BJ (cell line): ENCODE measurements around the gene MIER2. TPM values are rescaled to one million over a fixed set of nuclear protein-coding genes. Genes with fewer than 3 reads are reported as not detected.

Source experiments
- CTCF ChIA-PET: fragments of 350-600 bp; formaldehyde crosslinking; extraction: SDS; loops from one replicate; lab custom pipeline; 2021; ENCODE audit warnings: antibody characterized with exemption, inconsistent platforms; lab: Yijun Ruan, JAX
- POLR2A ChIA-PET: fragments of 300-600 bp; sonication (Branson Sonifier 250); formaldehyde crosslinking; extraction: SDS; loops from one replicate; lab custom pipeline; 2021; ENCODE audit warnings: antibody characterized with exemption; lab: Charles Lee
- DNase-seq: peaks from one replicate; pipeline ENCODE4 v3.0.0-alpha.2; 2011; ENCODE audit warnings: low read depth
- H3K27me3 ChIP-seq: 2 replicates; pipeline ENCODE4 v1.6.0; 2011; ENCODE audit warnings: low read length; ENCODE audit not compliant: control insufficient read depth, insufficient read depth
- H3K36me3 ChIP-seq: 2 replicates; pipeline ENCODE4 v1.5.1; 2011; ENCODE audit warnings: low read length; ENCODE audit not compliant: control insufficient read depth, insufficient read depth
- H3K4me3 ChIP-seq: 2 replicates; pipeline ENCODE4 v1.5.1; 2011; ENCODE audit warnings: low read depth, mild to moderate bottlenecking, control low read depth, low read length
- polyA plus RNA-seq: library from polyadenylated mRNA; depleted of rRNA; stranded (reverse); fragments of >200 nt; gene quantifications from 2 replicates; pipeline ENCODE4 v1.2.3, GENCODE V29; 2011
- TF ChIP-seq, protein P1 (sequence below): IDR thresholded peaks from 2 replicates; pipeline ENCODE4 v1.5.1; 2011; ENCODE audit warnings: low read depth, mild to moderate bottlenecking, control low read depth, inconsistent platforms, low read length, moderate library complexity; ENCODE audit not compliant: insufficient read depth

MIER2 gene
- polyA plus RNA-seq, 1 experiment, result 14.8 TPM

DNA sequence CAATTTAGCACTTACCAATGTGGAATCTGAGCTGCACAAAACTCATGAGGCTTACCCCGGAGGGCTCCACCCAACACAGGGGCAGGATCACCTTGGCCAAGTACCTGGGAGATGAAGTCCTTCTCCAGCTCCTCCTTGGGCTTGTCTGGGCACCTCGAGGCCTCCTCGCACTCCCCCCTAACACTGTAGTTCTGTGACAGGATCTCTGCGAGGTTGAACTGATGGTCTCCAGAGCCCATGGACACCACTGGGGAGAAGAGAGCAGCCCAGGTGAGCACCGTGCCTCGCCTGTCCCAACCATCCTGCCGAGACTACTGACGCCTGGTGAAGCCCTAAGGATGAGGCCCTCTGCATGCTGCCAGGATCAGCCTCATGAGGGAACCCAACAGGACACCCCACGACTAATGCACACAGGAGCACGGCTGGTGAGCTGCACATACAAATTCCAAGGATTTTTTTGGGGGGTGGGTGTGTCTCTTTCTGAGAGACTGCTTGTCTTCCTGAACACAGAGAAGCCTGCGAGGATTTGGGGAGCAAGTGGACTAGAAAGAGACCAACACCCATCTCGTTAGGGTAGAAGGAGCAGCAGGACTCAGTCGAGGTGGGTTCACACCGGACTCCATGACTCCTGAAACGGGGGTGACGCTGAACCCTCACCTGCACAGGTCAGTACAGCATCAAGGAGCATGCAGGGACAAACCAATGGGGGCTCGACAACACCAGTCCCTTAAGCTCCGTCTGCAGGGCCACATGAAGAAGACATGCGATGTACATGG lies 10.1 kb downstream of the MIER2 start:
- ChIA-PET POLR2A (no interaction called here), CTCF (no interaction called here)
- peaks cover 18% of the 10 kb centered on the region for H3K36me3 ChIP-seq

DNA sequence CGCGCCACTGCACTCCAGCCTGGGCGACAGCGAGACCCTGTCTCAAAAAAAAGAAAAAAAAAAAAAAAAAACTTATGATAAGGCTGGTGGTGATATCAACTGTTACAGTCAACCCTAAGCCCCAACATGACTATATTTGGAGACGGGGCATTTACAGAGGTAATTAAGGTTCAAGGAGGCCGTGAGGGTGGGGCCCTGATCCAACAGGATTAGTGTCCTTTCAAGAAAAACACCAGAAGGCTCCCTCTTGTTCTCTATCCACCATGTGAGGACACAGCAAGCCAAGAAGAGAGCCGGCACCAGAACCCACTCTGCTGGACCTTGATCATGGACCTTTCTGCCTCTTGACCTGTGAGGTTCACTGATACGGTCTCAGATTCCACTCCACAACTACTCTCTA lies 14.1 kb downstream of the MIER2 start:
- H3K36me3 ChIP-seq, result peaks cover 41% of the 10 kb centered on the region
- ChIA-PET POLR2A (no interaction called here), CTCF (no interaction called here)
- no peaks in the 10 kb centered on the region for H3K27me3 ChIP-seq
- no peak for DNase-seq
- TF ChIP-seq, protein P1, sequence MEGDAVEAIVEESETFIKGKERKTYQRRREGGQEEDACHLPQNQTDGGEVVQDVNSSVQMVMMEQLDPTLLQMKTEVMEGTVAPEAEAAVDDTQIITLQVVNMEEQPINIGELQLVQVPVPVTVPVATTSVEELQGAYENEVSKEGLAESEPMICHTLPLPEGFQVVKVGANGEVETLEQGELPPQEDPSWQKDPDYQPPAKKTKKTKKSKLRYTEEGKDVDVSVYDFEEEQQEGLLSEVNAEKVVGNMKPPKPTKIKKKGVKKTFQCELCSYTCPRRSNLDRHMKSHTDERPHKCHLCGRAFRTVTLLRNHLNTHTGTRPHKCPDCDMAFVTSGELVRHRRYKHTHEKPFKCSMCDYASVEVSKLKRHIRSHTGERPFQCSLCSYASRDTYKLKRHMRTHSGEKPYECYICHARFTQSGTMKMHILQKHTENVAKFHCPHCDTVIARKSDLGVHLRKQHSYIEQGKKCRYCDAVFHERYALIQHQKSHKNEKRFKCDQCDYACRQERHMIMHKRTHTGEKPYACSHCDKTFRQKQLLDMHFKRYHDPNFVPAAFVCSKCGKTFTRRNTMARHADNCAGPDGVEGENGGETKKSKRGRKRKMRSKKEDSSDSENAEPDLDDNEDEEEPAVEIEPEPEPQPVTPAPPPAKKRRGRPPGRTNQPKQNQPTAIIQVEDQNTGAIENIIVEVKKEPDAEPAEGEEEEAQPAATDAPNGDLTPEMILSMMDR, result no peak
- no peak overlapping the region for H3K4me3 ChIP-seq

More for the DNA sequence above, 10.1 kb downstream of the MIER2 start:
- no peaks in the 10 kb centered on the region for H3K27me3 ChIP-seq
- no peak overlapping the region for H3K4me3 ChIP-seq
- no peak for DNase-seq
- TF ChIP-seq, protein P1, result no peak

DNA sequence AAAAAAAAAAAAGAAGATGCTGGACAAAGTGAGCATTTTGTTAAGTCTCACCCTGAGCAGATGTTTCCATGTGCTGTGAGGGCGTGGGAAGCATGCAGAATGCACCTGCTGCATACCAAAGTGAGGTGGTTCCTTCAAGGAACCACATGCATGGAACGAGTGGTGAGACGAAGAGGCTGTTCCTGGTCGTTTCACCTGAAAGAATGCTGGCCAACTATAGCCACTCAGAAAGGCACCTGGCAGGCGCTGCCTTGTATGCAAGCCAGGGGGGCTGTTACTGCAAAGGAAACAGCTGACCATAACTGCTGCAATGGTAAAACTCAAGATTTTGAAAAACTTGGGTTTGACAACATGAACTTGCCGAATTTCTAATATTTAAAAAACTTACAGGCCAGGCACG lies 14.7 kb downstream of the MIER2 start:
- no peak for DNase-seq
- H3K36me3 ChIP-seq, result peaks cover 41% of the 10 kb centered on the region
- CTCF ChIA-PET, result no interaction called here

DNA sequence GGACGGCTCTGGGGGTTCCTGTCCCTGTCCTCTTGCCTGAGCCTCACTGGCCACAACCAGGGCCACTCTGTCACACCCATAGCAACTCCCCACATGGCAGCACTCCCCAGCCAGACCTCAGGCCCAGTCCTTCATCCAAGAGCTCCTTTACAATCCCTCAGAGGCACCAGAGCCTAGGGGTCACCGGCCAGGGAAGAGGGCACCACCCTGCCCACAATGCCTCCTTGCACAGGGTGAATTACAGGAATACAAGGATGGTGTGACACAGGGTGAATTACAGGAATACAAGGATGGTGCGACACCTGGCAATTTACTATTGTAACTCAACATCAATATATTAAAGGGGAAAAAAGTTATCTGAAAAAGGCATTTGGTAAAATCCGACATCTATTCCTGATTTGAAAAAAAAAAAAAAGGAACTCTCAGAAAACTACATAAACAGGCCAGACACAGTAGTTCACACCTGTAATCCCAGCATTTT lies 16.5 kb downstream of the MIER2 start:
- H3K27me3 ChIP-seq, result no peaks in the 10 kb centered on the region
- ChIA-PET CTCF (no interaction called here), POLR2A (interaction anchor here (0.7 kb wide), 1 partner anchor 161 kb away, joined by 3 read pairs; no protein-coding TSS in a partner anchor)
- H3K36me3 ChIP-seq, result peaks cover 46% of the 10 kb centered on the region
- no peak overlapping the region for H3K4me3 ChIP-seq
- no peak for DNase-seq
- TF ChIP-seq, protein P1, result no peak

More for the DNA sequence above, 14.7 kb downstream of the MIER2 start:
- TF ChIP-seq, protein P1, result no peak
- H3K4me3 ChIP-seq, result no peak overlapping the region
- H3K27me3 ChIP-seq, result no peaks in the 10 kb centered on the region
- POLR2A ChIA-PET, result no interaction called here

DNA sequence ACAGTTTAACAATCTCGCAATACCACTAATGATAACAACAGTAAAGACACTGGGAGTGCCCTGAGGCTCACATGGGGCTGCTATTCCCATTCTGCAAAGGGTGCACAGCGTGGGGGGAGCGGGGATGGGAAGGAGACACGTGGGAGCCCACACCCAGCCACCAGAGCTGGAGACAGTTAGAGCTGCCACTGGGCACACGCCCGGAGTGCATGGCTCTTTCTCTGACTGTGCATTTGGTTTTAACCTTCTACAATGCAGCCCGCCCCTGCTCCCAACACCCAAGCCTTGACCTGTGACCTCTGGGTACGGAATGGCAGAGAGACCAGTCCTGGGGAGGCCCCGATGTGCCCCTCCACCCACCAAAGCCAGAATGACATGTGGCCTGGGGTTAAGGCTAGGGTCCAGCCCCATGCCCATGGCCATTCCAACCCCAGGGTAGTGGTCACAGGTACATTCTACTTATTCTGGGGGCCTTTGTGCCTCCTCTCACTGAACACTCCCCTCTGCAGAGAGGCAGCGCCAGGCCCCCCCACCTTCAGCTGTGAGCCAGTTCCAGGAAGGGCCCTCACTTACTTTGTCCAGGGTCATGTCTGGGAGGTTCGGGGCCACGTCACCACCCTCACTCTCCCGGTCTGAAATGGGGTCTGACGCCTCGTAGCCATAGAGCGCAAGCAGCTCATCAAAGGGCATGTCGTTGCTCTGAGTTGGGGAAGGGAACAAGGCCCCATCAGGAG lies 17.1 kb downstream of the MIER2 start:
- ChIA-PET CTCF (no interaction called here), POLR2A (interaction anchor here (0.7 kb wide), 1 partner anchor 162 kb away, joined by 3 read pairs; no protein-coding TSS in a partner anchor)
- H3K4me3 ChIP-seq, result no peak overlapping the region
- peaks cover 48% of the 10 kb centered on the region for H3K36me3 ChIP-seq
- TF ChIP-seq, protein P1, result no peak
- H3K27me3 ChIP-seq, result no peaks in the 10 kb centered on the region
- DNase-seq, result no peak
